SIG-M5 treated with dmso at 0.1 percent for 504 hours (cell line): ENCODE results near the gene PNCK.

Source experiments
- DNase-seq: peaks from one replicate; lab custom pipeline; 2025; ENCODE audit not compliant: unreplicated experiment; lab: John Stamatoyannopoulos, UW

The PNCK gene

GRCh38 chrX:153665726-153666306, 7.8 kb downstream of the PNCK start:
- no peak for DNase-seq

- no peak for DNase-seq
These were observed 11.3 kb downstream of the PNCK start for GRCh38 chrX:153662266-153662665.

GRCh38 chrX:153659268-153659667, 14.3 kb downstream of the PNCK start:
- no peak for DNase-seq

GRCh38 chrX:153657161-153657560, 16.5 kb downstream of the PNCK start:
- DNase-seq: no peak

- DNase-seq: no peak
These were observed 20.1 kb downstream of the PNCK start for GRCh38 chrX:153653556-153653955.

- DNase-seq: peak; percentile 6
These were observed 22.0 kb downstream of the PNCK start for GRCh38 chrX:153651540-153652079.

GRCh38 chrX:153650959-153651358, 22.7 kb downstream of the PNCK start:
- no peak for DNase-seq

GRCh38 chrX:153649915-153650782, 23.5 kb downstream of the PNCK start:
- no peak for DNase-seq

GRCh38 chrX:153649178-153649914, 24.3 kb downstream of the PNCK start:
- DNase-seq: peak; percentile 50

GRCh38 chrX:153648358-153649177, 25.0 kb downstream of the PNCK start:
- DNase-seq: no peak

- DNase-seq: no peak
These were observed 25.9 kb downstream of the PNCK start for GRCh38 chrX:153647461-153648357.

GRCh38 chrX:153646620-153647373, 26.8 kb downstream of the PNCK start, which contains the start of gene DUSP9:
Gene DUSP9, plus strand, starts transcription at chrX:153647203. Its CDS starts 751 bp downstream, at chrX:153647954.
- no peak for DNase-seq

GRCh38 chrX:153645921-153646488, 27.6 kb downstream of the PNCK start:
- DNase-seq: no peak

GRCh38 chrX:153645151-153645550, 28.5 kb downstream of the PNCK start:
- no peak for DNase-seq

- DNase-seq: no peak
These were observed 29.1 kb downstream of the PNCK start for GRCh38 chrX:153644356-153645125.

GRCh38 chrX:153643431-153644351, 29.9 kb downstream of the PNCK start:
- DNase-seq: no peak
